ENCODE results near the gene FAM193B.
"Not testable (repeated sequence)": the region's sequence is repeated elsewhere in the genome, so short reads cannot be mapped to it uniquely, and the experiment has no call there.

FAM193B gene

DNA sequence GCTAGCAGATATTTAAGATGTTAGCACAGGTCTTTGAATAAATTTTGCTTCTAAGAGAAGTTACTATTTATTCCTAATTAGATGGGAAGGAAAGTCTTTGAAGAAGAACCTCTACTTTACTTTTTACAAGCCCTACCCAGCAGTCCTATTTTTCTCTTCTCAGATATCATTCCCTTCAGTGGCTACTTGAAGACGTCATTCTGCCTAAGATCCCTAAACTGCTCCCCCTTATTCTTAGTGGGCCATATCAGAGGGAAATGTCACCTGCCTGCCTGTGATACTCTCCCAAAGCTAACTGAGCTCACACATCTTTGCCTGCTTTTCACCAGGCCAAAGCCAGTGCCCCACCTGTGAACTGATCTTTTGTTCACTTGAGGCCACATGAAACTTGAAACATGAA, 21.1 kb upstream of the FAM193B start:
- DNase-seq = no peak

GRCh38 chr5:177569894-177570293, 15.5 kb upstream of the FAM193B start:
- DNase-seq = no peak

GRCh38 chr5:177568326-177568725, 14.0 kb upstream of the FAM193B start:
- DNase-seq = no peak

DNA sequence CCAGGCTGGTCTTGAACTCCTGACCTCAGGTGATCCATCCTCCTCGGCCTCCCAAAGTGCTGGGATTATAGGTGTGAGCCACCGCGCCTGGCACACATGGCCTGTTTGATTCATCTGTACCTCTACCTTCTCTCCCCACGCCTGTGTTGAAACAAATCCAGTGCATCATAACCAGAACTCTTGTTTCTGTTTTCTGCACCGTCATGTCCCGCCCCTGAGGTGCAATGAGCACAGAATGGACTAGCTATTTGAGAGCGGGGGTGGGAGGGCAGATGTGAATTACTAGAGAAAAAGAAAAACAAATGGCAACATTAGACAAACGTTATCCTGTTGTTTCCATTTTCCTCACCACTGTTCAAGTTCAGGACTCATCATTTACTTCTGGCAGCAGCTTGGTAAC, 10.7 kb upstream of the FAM193B start:
- DNase-seq = no peak

GRCh38 chr5:177559446-177559941, 5.1 kb upstream of the FAM193B start:
- DNase-seq = not testable (repeated sequence)

GRCh38 chr5:177557796-177558195, 3.4 kb upstream of the FAM193B start:
- no peak for DNase-seq

DNA sequence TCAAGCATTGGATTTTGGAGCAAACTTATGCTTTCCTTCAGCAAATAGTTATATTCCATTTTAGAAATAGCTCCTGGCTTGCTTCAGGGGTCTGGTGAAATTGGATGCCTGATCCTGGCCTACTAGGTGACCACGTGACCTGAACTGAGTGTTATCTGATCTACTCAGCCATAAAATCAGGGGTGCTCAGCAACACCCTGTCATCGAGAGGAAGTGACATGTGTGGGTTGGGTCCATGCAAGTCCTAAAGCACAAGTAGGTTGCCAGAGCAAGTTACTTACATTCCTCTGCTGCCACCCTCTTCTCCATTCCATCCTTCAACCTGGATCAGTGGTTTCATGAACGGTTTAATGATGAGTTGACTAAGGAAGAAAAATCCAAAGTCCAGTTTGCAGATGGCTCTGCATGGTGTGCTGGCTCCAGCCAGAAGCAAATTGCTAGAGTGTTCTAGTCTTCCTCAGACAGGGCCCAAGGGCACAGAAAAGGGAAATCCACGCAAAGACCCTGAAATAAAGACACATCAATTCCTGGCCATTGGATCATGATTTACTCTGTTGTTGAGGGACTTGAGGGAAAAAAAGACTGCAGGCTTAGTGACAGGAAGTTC, 2.8 kb upstream of the FAM193B start:
- DNase-seq = no peak

- DNase-seq = no peak
Observed at GRCh38 chr5:177555665-177556064, 1.3 kb upstream of the FAM193B start.

DNA sequence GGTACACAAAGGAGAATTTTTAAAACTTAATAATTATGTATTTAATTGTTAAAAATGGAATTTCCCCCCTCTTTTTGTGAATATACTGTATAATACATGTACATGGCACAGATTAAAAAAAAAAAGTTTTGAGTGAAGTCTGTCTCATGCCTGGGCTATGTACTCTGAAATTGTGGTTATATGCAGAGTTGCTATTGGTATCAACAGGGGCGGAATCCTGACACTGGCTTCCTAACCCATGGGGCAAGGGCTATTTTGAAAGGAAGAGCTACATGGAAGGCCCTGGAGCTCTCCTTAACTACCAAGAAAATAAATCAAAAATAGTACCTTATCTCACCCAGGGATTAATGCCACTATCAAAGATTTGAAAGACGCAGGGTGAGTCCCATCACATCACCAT, 865 bp upstream of the FAM193B start:
- no peak for DNase-seq

- peak in 1 of 2 donors; percentile 28 for DNase-seq
Observed at GRCh38 chr5:177553671-177554429, 513 bp downstream of the FAM193B start.

- no peak for DNase-seq
Observed at GRCh38 chr5:177552839-177553455, 1.4 kb downstream of the FAM193B start.

DNA sequence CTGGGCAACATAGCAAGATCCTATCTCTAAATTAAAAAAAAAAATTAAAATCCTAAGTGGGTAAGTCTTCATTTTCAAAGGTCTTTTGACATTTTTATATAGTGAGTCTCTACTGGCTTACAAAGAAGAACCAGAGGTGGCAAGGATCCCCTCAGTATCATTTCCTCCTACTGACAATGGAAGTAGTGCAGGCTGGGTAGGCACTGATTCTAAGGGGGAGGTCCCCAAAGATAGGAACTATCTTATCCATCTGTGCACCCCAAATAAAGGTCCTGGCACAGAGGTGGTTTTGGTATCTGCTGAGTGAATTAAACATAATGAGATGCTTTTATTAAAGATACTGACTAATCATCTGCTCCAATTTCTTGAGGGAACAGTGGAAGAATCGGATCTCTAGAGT, 4.2 kb downstream of the FAM193B start:
- DNase-seq = no peak

GRCh38 chr5:177548495-177548894, 5.9 kb downstream of the FAM193B start:
- no peak for DNase-seq

- no peak for DNase-seq
Observed at GRCh38 chr5:177547736-177548135, 6.6 kb downstream of the FAM193B start.

GRCh38 chr5:177546258-177546741, 8.1 kb downstream of the FAM193B start:
- DNase-seq = peak; percentile 16 to 61

- DNase-seq = no peak
Observed at GRCh38 chr5:177545487-177546257, 8.7 kb downstream of the FAM193B start.

DNA sequence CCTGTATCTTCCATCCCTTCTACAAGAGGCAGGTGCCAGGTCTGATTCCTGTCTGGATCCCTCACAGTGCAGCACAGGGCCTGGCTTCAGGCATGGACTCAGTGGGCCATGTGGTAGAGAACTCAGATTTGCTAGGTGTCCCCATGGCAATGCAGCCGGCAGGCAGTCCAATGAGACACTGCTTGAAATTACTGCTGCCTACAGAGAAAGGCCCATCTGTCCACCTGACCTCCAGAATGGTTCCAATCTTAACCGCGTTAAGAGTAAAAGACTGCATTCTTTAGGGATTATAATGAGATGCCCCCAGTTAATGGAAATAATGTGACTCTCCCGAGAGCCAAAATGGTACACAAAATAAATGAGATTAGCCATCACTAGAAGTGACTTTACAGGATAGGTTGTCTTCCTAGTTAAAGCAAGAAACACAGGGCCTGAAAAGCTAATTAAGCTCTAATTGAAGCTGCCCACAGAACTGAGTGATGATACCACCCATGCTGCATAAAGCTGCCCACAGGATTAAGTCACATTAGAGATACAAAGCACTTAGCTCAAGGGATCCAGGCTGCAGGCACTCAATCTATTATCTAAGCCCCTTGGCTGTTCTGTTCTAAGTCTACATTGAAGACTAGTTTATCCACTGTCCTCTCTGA, 11.4 kb downstream of the FAM193B start:
- DNase-seq = no peak

DNA sequence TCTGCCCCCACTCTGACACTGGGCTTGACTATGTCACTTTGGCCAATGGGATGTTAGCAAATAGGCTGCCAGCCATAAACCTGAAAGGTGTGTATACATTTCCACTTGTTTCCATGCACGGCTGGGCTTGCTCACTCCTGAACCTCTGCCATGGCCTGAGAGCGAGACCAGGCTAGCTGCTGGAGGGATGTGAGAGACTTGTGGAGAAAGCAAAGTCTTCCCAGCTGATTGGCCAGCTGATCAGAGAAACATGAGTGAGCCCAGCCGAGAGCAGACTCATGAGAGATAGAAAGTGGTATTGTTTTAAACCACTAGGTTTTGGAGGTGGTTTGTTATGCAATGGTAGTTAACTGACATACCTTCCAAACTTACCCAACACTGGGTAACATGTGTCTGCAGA, 13.9 kb downstream of the FAM193B start:
- no peak for DNase-seq

DNA sequence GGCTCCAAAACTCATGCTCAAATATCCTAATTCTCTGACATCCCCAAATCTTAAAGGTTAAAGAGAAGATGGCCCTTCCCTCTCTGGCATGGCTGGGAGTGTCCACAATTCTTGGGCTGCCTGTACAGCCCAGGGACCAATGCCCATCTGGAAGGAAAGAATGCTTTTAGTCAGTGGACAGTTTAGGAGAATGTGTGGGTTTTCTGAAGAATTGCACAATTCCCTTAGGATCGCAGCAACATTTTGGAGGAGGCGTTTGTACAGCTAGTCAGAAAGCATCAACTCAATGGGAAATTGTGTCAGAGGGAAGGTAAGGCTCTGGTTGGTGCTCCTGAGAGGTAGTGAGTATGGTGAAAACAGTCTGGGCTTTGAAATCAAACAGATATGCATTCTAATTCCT, 15.0 kb downstream of the FAM193B start:
- no peak for DNase-seq

DNA sequence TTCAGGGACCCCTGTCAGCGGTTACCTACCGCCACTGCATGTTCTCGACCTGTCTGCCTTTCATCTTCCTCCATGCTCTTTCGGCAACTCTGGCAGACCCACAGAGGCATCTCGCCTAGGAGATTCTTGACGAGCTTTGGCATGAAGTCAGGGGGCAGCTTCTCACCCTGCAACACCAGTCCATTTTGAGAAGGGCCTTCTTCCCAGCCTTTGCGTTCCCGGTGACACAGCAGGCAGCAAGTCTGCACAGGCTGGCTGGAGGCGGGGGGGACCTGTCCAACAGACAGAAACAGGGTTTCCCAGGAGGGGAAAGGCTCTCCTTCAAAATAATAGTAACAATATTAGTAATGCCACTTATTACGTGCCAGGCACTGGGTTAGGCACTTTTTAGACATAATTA, 15.5 kb downstream of the FAM193B start:
- DNase-seq = no peak

DNA sequence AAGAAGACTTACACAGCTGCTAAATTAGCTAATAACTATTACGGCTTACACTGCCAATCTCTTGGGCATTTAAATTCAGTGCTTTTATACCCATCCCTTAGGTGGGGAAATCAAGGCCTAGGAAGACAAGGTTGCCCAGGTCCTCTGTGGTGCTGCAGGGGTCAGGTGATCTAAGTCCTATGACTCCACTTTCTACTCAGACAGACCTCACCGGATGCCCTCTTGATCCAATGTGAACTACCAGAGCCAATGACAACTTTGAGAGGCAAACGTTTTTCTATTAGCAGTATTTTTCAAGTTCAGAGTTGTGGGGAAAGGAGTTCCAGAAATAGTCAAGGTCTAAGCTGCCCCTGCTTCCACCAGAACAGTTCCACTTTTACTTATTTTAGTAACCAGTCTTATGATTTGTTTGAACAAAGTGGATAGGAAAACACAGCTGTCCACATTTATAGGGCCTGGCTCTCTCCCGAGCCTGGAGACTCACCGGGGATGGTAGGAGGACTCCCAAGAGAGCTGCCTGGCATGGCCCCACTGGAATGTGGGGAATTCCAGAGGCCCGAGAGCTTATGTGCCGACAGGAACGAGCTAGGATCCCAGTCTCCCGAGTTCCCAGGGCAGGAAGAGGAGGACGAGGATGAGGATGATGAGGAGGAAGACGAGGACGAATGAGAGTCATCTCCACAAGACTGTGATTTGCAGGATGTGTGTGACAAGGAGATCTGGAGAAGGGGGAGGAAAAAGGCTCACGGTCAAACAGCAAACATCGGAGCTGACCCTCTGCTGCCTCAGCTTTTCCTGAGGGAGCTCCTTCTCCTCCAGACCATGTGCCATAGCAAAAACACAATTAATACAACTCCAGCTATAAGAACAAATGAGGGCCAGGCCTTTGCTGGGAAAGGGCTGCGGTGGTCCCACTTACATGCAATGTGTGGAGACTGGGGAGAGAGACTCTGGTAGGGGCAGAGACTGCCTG, 16.7 kb downstream of the FAM193B start:
- DNase-seq = no peak
